Adrenal gland (tissue), 5 donors: ENCODE data around the gene LGALS3BP.

ENCODE experiments used
- POLR2A ChIP-seq, 2 donors: fragments of 450-650 bp; IDR thresholded peaks; one replicate each; pipeline ENCODE4 v1.6.1; 2017; ENCODE audit warnings: antibody characterized with exemption in 2 of 2, mild to moderate bottlenecking in 2 of 2, moderate library complexity in 1 of 2
- TF ChIP-seq, protein P1 (sequence below), 6 experiments: fragments of 450-650 bp in 4 of 6; fragments of 200-600 bp in 2 of 6; sonication (generic) in 1 of 6; IDR thresholded peaks; 1 replicate in 5 of 6; 2 replicates in 1 of 6; pipeline versions ENCODE4 v1.5.1 to v1.8.0; 2016 to 2021; ENCODE audit warnings: antibody characterized with exemption in 6 of 6, mild to moderate bottlenecking in 2 of 6, moderate library complexity in 1 of 6
- donor health status: DM: no; HTN: no; CAD: no.

DNA sequence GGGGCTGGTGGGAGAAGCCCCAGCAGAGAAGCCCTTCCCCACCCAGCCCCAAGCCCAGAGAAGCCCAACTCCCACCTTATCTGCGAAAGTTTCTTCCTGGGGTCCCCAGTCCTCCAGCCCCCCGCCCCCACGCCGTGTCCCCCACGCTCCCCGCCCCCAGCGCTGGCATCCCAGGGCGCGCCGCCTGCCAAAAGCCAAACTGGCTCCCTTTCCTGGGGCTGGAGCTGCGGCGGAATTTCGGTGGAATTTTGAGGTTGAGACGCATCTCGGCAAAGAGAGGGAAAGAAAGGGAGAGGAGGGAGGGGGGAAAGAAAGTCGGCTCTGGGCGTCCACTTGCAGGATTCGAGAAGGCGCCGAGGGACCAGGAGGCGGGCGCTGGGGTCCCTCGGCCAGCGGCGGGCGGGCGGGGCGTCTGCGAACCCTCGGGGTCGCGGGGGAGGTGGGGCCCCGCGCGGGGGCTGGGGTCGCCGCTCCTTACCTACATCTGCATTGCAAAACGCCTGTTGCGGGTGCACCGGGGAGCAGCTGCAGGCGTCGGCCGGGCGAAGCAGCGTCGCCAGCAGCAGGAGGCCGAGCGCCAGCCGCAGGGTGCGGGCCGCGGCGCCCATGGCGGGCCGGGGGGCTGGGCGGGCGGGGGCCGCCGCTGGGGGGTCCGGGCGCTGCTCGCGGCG, 55.1 kb downstream of the LGALS3BP start:
- TF ChIP-seq, protein P1, sequence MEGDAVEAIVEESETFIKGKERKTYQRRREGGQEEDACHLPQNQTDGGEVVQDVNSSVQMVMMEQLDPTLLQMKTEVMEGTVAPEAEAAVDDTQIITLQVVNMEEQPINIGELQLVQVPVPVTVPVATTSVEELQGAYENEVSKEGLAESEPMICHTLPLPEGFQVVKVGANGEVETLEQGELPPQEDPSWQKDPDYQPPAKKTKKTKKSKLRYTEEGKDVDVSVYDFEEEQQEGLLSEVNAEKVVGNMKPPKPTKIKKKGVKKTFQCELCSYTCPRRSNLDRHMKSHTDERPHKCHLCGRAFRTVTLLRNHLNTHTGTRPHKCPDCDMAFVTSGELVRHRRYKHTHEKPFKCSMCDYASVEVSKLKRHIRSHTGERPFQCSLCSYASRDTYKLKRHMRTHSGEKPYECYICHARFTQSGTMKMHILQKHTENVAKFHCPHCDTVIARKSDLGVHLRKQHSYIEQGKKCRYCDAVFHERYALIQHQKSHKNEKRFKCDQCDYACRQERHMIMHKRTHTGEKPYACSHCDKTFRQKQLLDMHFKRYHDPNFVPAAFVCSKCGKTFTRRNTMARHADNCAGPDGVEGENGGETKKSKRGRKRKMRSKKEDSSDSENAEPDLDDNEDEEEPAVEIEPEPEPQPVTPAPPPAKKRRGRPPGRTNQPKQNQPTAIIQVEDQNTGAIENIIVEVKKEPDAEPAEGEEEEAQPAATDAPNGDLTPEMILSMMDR (IDR thresholded peaks at IDR 0.05): no peak
- no peak for TF ChIP-seq POLR2A (IDR thresholded peaks at IDR 0.05)
